HG02798 (cell line): ENCODE results near the gene TSFM.

ENCODE experiments used
- ATAC-seq: cut with Tn5 transposase; IDR thresholded peaks from one replicate; pipeline ENCODE4 v1.9.1; 2021; ENCODE audit warnings: mild to moderate bottlenecking; ENCODE audit not compliant: unreplicated experiment, poor library complexity

The TSFM gene

GRCh38 chr12:57776247-57776587 lies 6.4 kb upstream of the TSFM start:
- no peak for ATAC-seq

DNA sequence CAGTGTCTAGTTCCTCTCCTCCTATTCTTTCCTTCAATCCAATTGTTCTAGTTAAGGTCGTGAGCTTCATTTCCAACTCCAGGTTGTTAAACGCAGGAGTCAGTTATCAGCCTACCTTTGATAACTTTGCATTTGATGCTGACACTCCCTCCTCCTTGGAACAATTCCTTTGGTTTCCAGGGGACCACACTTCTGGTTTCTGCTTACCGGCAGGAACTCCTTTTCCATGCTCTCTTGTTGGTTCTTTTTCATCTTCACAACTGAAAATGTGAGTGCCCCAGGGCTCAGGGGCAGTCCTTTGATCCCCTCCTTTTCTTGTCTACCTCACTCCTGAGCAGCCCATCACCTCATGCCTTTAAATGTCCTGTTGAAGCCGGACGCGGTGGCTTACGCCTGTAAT lies 5.2 kb upstream of the TSFM start:
- no peak for ATAC-seq

DNA sequence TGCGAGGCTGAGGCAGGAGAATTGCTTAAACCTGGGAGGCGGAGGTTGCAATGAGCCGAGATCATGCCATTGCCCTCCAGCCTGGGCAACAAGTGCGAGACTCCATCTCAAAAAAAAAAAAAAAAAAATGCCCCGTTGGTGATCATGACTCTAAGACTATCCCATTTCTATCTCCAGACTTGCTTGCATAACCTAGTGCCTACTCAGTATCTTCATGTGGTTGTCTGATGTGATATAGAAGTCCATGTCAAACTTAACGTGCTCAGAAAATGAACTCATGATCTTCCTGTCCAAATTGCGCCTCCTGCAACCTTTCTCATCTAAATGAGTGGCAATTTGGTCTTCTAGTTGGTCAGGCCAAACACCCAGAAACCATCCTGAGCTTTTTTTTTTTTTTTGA lies 4.7 kb upstream of the TSFM start:
- ATAC-seq: no peak

DNA sequence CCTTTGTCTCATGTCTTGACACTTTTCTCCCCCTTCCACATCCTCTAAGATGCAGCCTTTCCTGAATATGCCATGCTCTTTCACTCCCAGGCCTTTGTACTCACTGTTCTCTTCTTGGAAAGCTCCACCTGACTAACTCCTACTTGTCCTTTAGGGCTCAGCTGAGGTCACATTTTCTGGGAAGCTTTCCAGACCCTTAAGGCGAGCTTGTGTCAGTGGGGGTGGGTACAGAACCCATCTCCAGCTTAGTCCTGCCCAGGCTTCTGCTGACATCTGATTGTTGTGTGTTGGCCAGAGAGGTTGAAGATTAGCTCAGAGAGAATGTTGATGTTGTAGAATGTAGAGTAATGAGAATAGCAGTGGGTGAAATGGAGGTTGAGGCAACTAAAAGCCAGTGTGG lies 2.9 kb upstream of the TSFM start:
- ATAC-seq: no peak

- ATAC-seq: no peak
These were observed 2.2 kb upstream of the TSFM start for GRCh38 chr12:57780284-57780897.

DNA sequence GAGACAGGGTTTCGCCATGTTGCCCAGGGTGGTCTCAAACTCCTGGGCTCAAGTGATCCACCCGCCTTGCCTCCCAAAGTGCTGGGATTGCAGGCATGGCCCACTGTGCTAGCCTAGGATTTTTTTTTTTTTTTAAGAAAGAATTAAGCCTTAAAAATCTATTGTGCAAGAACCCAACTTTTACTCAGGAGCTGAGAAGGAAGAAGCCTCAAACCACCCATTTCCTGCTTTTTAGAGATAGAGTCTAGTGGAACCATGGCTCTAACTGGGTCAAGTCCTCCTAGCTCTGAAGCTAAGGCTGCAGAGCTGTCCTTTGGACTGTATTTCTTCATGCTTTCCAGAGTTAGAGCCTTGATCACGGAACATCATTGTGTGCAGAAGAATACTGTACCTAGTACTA lies 1.3 kb upstream of the TSFM start:
- no peak for ATAC-seq

- no peak for ATAC-seq
These were observed 786 bp upstream of the TSFM start for GRCh38 chr12:57781801-57782200.

DNA sequence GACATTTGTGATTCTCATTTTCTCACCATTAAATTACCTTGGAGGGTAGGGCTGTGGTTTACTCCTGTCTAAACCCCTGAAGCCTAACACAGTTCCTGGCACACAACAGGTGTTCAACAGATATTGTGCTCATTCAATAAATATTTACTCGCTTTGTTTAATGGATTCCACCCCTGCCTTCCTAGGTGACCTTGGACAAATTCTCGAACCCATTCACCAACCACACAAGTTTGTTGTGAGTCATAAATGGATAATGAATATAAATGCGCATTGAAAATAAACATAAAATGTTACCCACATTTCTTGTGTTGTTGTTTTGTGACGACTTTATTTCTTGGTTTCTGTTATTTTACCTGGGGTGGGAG lies 362 bp upstream of the TSFM start:
- ATAC-seq: peak; percentile 2

DNA sequence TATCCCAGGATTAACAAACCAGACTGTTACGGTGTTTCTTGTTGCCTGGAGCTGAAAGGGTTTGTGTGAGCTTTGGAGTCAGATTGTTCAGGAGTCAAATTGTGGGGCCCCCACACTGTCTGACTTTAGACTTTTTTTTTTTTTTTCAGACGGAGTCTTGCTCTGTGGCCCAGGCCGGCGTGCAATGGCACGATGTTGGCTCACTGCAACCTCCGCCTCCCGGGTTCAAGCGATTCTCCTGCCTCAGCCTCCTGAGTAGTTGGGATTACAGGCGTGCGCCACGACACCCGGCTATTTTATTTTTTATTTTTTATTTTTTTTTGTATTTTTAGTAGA lies 847 bp downstream of the TSFM start:
- no peak for ATAC-seq

DNA sequence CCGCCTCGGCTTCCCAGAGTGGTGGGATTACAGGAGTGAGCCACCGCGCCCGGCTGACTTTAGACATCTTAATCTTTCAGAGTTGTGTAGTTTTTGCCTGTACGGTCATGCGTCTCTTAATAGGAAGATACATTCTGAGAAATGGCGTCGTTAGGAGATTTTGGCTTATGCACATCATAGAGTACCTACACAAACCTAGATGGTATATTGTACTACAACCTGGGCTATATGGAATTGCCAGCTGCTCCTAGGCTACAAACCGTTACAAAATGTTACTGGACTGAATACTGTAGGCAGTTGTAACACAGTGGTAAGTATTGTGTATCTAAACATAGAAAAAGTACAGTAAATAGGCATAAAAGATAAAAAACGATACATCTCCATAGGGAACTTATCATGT lies 1.3 kb downstream of the TSFM start:
- no peak for ATAC-seq

DNA sequence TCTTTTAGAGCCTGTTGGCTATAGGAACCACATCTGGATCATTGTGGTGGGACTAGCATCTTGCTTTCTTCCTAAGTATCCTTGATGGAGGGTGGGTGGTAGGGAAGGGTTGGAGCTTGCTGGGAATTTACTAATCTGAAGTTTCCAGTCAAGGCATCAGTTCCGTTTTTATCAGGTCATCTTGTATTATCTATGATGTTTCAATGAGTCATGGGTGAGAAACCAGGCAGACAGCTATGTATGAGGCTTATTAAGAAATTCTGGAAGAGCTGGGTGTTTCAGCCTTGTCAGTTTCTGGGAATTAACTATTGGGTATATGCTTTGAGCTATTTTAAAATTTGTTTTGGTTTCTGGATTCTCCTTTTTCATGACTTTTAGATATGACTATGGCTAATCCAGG lies 11.3 kb downstream of the TSFM start:
- no peak for ATAC-seq

GRCh38 chr12:57795354-57795753 lies 12.8 kb downstream of the TSFM start:
- ATAC-seq: no peak

- ATAC-seq: no peak
These were observed 14.4 kb downstream of the TSFM start for GRCh38 chr12:57796996-57797395.

DNA sequence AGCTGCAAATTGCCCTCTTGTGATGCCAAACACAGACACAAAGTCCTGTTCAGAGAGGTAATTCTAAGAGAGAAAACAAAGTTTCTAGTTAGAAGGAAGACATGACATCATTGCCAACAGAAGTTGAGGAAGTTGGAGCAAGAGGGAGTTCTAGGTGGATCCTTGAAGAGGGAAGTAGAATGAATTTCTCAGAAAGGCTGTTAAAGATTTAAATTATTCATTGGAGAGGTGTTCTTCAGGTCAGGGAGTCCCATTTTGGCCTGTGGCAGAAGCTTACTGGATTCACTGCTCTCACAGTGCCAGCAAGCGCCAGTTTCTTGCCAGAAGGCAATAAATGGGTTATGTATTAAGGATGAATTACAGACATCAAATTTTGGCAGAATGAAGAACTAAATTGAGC lies 15.3 kb downstream of the TSFM start:
- no peak for ATAC-seq

DNA sequence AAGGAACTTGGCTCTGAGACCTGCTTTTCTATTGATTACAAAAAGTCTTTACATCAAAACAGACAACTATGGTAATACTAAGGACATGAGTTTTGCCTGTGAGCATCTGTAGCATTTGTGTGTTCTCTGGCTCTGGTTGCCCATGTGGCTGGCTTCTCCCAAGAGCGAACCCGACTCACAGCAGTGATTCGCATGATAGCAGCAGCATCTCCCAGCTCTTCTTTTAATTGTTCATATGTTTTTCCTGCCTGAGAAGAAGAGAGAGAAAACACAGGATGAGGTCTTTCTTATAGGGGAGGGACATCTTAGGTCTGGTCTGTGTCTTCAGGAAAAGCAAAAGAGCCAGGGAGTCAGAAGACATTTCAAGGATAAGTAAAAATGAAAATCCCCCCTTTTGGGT lies 18.4 kb downstream of the TSFM start:
- no peak for ATAC-seq

DNA sequence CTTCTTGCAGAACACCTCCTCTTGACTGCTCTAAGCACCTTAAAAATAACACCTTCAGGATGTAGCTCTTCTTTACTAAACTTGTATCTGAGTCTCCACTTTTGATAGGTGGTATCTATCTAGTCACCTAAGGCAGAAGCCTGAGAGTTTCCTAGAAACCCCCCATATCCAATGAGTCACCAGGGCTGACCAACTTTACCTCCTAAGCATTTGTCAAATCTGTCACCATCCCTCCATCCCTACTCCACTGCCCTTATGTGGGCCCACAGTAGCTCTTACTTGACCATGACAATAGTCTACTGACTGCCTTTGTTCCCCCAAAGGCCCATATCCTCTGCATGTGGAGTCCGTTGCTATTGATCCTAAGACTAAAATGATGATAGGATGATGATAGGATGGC lies 20.0 kb downstream of the TSFM start:
- no peak for ATAC-seq

- ATAC-seq: no peak
These were observed 20.8 kb downstream of the TSFM start for GRCh38 chr12:57803319-57803893.

DNA sequence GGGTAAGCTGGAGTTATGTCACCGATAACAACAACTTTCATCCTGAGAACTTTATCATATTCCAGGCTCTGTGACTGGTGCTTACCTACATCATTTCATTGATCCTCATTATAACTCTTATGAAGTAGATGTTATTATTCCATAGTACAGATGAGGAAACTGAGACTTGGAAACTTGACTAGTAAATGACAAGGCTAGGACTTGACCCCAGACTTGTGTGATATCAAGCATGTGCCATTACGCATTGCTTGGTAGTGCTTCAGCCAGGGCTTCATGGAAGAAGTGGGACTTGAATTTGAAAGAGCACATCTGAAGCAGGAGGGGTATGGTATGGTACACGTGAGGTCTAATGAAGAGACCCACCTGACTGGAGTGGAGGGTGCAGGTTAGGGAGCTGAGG lies 24.1 kb downstream of the TSFM start:
- no peak for ATAC-seq

GRCh38 chr12:57807285-57807684 lies 24.7 kb downstream of the TSFM start:
- ATAC-seq: no peak

DNA sequence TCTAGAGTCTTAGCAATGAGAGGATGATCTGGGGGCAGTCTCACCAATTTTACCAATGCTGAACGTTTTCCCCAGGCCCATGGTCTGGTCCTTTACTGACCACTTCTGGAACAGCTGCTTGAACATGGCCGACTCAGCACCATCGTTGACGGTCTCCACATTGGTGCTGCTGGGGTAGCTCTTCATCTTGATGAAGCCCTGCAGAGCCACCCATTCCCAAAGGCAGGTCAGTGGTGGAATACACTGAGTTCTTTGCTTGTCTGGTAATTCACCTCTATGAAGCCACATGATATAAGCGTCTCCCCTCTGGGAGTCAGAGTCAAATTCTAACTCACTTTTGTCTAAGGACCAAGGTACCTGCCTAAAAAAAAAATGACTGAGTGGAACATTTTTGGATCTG lies 25.8 kb downstream of the TSFM start:
- ATAC-seq: no peak

DNA sequence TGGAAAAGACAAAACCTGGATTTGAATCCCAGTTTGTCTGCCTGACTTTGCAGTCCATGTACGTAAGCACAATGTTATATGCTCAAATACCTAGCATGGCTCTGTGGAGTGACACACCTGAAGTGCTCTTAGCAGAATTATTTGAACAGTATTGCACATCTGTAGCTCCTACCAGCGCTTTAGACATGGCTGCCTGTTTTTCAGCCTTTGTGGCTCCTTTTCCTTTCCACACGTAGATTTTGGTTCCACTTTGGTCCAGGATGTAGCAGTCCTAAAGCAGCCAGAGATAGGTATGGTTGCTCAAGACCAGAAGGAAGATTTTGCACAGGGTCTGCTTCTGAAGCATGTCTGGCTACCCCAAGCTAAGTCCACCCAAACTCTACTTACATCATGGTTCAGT lies 26.8 kb downstream of the TSFM start:
- ATAC-seq: no peak

DNA sequence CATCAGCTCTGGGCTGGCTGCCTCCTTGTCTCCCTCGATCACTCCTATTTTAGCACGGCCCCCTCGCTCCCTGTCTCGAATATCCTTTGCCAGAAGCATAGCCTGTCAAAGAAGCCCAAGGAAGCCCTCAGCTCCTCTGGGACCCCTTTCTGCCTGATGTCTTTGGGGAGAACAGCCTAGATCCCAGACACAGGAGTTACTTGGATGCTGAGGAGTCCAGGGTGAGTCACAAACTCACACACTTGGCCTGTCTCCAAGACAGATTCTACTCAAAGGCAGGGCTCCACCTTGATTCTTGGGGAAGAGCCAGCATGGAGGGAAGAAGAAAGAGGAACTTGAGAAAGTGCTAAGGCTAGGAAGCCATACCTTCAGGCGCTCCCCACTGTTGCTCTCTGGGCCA lies 27.9 kb downstream of the TSFM start:
- ATAC-seq: no peak
